ENCODE results near the gene MRPL51. TPM values are rescaled to one million over a fixed set of nuclear protein-coding genes. Genes with fewer than 3 reads are reported as not detected.

The MRPL51 gene
- total and polyA plus RNA-seq, 9 of the 15 experiments (the other 6 are each of a cell fraction or from before 2014, with no cell fraction given), result 127 to 727 (median 208) TPM

DNA sequence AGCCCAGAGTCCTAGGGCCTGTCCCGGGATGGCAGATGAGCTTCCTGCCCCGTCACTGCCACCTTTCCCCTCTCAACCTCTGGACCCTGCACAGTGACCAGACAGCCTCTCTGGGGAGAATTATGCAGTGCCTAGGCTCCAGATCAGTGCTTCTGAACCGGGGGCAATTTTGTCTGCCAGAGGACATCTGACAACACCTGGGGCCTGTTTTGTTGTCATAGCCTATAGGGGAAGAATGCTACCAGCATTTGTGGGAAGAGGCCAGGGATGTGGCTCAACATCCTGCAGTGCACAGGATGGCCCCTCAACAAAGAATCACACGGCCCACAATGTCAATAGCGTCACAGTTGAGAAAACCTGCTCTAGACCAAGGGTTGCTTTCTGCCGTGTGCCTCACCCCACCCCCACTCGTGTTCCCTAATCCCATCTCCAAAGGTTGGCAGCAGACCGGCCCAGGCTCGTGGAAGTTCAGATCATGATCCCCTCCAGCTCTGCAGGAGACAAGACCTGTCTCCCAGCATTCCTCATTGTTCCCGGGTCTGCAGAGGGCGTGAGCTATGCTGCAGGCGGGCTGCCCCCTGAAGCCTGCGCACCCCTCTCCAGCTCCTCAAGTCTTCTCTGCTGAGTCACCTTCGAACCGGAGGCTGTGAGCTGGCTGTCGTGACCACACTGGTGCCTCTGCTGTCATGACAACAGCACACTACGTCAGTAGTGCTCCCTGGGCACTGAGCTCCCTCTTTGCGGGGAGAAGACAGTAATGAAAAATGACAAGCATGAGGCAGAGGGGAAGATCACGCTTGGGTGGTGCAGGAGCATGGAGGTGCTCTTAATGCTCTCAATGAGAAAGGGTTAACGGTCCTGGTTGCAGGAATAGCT is 39.2 kb upstream of the MRPL51 start:
- peaks cover 75% of the 10 kb centered on the region for H3K36me3 ChIP-seq (ENCODE audit: control insufficient read depth, insufficient read depth, low read length)
- DNase-seq (ENCODE audit: extremely low read depth in 1 of 4, low spot score in 3 of 4) (peak; percentile 65 to 92 (median 75)), FAIRE-seq (peak; percentile 97), ATAC-seq (peak; percentile 62)
- 7% methylated on average over 17 of the region's 20 CpGs for WGBS (ENCODE audit: insufficient coverage, low coverage, missing lambda C conversion rate)
- H3K4me3 ChIP-seq, result peak overlapping the region; percentile 84
- H4K20me1 ChIP-seq (replicated peaks; ENCODE audit: control insufficient read depth, insufficient read depth, low read length), result peaks cover 20% of the 10 kb centered on the region
- ChIA-PET POLR2A (interaction anchor here (0.6 to 1.7 kb wide), 11 partner anchors 9 to 339 kb away, joined by 3 to 5 read pairs (median 4); partner anchors contain the start of gene MRPL51), CTCF (ENCODE audit: low intra/inter-chr PET ratio) (no interaction called here)
- intact Hi-C loops (cut with micrococcal nuclease) (loop anchor here (10.0 kb wide), 1 partner anchor 207 kb away; no protein-coding TSS in a partner anchor), in situ Hi-C loops (cut with MboI) (no loop called here)
- peak overlapping the region; percentile 87 for H3K27ac ChIP-seq (ENCODE audit: extremely low read depth, low read depth, low read length)
- H3K9ac ChIP-seq (ENCODE audit: insufficient read depth in 1 of 2, low read depth in 2 of 2, low read length in 2 of 2), result peak overlapping the region; percentile 84 to 100
- no peaks in the 10 kb centered on the region for H3K9me1 ChIP-seq (ENCODE audit: control insufficient read depth, insufficient read depth, low read length)
- H2AFZ ChIP-seq (ENCODE audit: low read depth, low read length), result peak overlapping the region; percentile 49
- no peaks in the 10 kb centered on the region for H3K9me3 ChIP-seq (replicated peaks; ENCODE audit: control insufficient read depth, insufficient read depth, low read depth, low read length)
- peaks cover 55% of the 10 kb centered on the region for H3K79me2 ChIP-seq (ENCODE audit: control insufficient read depth, insufficient read depth, low read length)
- no peaks in the 10 kb centered on the region for H3K27me3 ChIP-seq (ENCODE audit: control insufficient read depth in 2 of 2, insufficient read depth in 2 of 2, low read length in 2 of 2)
- peak overlapping the region; percentile 90 for H3K4me2 ChIP-seq (ENCODE audit: insufficient read depth, low read length)
- peaks cover 20 to 49% of the 10 kb centered on the region in 2 experiments; a peak in 4 of 5 replicates for H3K4me1 ChIP-seq (replicated peaks in 1 of 2; ENCODE audit: control insufficient read depth in 2 of 2, insufficient read depth in 2 of 2, low read length in 2 of 2)
- no TSS peak for BruUV-seq (replicated peaks)
- TF ChIP-seq, protein P1, sequence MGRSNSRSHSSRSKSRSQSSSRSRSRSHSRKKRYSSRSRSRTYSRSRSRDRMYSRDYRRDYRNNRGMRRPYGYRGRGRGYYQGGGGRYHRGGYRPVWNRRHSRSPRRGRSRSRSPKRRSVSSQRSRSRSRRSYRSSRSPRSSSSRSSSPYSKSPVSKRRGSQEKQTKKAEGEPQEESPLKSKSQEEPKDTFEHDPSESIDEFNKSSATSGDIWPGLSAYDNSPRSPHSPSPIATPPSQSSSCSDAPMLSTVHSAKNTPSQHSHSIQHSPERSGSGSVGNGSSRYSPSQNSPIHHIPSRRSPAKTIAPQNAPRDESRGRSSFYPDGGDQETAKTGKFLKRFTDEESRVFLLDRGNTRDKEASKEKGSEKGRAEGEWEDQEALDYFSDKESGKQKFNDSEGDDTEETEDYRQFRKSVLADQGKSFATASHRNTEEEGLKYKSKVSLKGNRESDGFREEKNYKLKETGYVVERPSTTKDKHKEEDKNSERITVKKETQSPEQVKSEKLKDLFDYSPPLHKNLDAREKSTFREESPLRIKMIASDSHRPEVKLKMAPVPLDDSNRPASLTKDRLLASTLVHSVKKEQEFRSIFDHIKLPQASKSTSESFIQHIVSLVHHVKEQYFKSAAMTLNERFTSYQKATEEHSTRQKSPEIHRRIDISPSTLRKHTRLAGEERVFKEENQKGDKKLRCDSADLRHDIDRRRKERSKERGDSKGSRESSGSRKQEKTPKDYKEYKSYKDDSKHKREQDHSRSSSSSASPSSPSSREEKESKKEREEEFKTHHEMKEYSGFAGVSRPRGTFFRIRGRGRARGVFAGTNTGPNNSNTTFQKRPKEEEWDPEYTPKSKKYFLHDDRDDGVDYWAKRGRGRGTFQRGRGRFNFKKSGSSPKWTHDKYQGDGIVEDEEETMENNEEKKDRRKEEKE (IDR thresholded peaks at IDR 0.05; ENCODE audit: borderline replicate concordance in 1 of 2, control insufficient read depth in 1 of 2, low read depth in 2 of 2, low read length in 1 of 2), result no peak
- peak; percentile 71; the same call in 1 of the 2 replicates for TF ChIP-seq FOXJ2 (tag; IDR thresholded peaks at IDR 0.05)
- no peak for TF ChIP-seq ARHGAP35 (IDR thresholded peaks at IDR 0.05; ENCODE audit: partially characterized antibody)
- TF ChIP-seq, protein P2, sequence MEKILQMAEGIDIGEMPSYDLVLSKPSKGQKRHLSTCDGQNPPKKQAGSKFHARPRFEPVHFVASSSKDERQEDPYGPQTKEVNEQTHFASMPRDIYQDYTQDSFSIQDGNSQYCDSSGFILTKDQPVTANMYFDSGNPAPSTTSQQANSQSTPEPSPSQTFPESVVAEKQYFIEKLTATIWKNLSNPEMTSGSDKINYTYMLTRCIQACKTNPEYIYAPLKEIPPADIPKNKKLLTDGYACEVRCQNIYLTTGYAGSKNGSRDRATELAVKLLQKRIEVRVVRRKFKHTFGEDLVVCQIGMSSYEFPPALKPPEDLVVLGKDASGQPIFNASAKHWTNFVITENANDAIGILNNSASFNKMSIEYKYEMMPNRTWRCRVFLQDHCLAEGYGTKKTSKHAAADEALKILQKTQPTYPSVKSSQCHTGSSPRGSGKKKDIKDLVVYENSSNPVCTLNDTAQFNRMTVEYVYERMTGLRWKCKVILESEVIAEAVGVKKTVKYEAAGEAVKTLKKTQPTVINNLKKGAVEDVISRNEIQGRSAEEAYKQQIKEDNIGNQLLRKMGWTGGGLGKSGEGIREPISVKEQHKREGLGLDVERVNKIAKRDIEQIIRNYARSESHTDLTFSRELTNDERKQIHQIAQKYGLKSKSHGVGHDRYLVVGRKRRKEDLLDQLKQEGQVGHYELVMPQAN (IDR thresholded peaks at IDR 0.05; ENCODE audit: borderline replicate concordance), result 0 out of 2 replicates have a peak, but pooled peaks have one; percentile 48
- TF ChIP-seq L3MBTL2 (IDR thresholded peaks at IDR 0.05), result no peak; the same call in 1 of the 2 replicates
- TF ChIP-seq, protein P3, sequence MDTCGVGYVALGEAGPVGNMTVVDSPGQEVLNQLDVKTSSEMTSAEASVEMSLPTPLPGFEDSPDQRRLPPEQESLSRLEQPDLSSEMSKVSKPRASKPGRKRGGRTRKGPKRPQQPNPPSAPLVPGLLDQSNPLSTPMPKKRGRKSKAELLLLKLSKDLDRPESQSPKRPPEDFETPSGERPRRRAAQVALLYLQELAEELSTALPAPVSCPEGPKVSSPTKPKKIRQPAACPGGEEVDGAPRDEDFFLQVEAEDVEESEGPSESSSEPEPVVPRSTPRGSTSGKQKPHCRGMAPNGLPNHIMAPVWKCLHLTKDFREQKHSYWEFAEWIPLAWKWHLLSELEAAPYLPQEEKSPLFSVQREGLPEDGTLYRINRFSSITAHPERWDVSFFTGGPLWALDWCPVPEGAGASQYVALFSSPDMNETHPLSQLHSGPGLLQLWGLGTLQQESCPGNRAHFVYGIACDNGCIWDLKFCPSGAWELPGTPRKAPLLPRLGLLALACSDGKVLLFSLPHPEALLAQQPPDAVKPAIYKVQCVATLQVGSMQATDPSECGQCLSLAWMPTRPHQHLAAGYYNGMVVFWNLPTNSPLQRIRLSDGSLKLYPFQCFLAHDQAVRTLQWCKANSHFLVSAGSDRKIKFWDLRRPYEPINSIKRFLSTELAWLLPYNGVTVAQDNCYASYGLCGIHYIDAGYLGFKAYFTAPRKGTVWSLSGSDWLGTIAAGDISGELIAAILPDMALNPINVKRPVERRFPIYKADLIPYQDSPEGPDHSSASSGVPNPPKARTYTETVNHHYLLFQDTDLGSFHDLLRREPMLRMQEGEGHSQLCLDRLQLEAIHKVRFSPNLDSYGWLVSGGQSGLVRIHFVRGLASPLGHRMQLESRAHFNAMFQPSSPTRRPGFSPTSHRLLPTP (IDR thresholded peaks at IDR 0.05; ENCODE audit: borderline replicate concordance, extremely low read depth, insufficient read length), result no peak
- peak; percentile 84 to 87 for TF ChIP-seq NRF1 (conservative IDR thresholded peaks at IDR 0.05 in 1 of 2, IDR thresholded peaks at IDR 0.05 in 1 of 2)
- TF ChIP-seq, protein P4, sequence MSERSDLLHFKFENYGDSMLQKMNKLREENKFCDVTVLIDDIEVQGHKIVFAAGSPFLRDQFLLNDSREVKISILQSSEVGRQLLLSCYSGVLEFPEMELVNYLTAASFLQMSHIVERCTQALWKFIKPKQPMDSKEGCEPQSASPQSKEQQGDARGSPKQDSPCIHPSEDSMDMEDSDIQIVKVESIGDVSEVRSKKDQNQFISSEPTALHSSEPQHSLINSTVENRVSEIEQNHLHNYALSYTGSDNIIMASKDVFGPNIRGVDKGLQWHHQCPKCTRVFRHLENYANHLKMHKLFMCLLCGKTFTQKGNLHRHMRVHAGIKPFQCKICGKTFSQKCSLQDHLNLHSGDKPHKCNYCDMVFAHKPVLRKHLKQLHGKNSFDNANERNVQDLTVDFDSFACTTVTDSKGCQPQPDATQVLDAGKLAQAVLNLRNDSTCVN (CRISPR knock-in tag; IDR thresholded peaks at IDR 0.05), result no peak
- TF ChIP-seq ZNF263 (CRISPR knock-in tag; IDR thresholded peaks at IDR 0.05; ENCODE audit: borderline replicate concordance), result peak; percentile 90
